Left lung (tissue), 10 donors: Measurements from ENCODE around the gene LRIT2. TPM values are rescaled to one million over a fixed set of nuclear protein-coding genes. Genes with fewer than 3 reads are reported as not detected.
A peak's percentile ranks its signal among the peaks of the same experiment; 100 is the strongest.

Experiments
- ATAC-seq: fragments of 200-7000 bp; cut with Tn5 transposase; one replicate; pipeline ENCODE4 v1.9.1; 2020; ENCODE audit warnings: moderate library complexity
- DNase-seq, 4 donors: peaks; one replicate each; pipeline ENCODE4 v3.0.0-alpha.2; 2013 to 2020
- H3K27ac ChIP-seq, 2 donors: fragments of 200-600 bp; sonication (generic) in 1 of 2; one replicate each; pipeline versions ENCODE4 v1.5.0 to v1.8.0; 2020 to 2021
- H3K27me3 ChIP-seq, 2 donors: fragments of 200-600 bp; sonication (generic) in 1 of 2; one replicate each; pipeline versions ENCODE4 v1.5.0 to v1.8.0; 2020 to 2021
- H3K36me3 ChIP-seq, 2 donors: fragments of 200-600 bp; sonication (generic) in 1 of 2; one replicate each; pipeline versions ENCODE4 v1.5.0 to v1.8.0; 2020 to 2021
- H3K4me1 ChIP-seq, 2 donors: fragments of 200-600 bp; one replicate each; pipeline ENCODE4 v1.8.0; 2021
- H3K4me3 ChIP-seq, 2 donors: fragments of 200-600 bp; sonication (generic) in 1 of 2; one replicate each; pipeline versions ENCODE4 v1.5.0 to v1.8.0; 2020 to 2021; ENCODE audit warnings: mild to moderate bottlenecking in 1 of 2
- H3K9me3 ChIP-seq, 2 donors: fragments of 200-600 bp; sonication (generic) in 1 of 2; one replicate each; pipeline versions ENCODE4 v1.5.0 to v1.8.0; 2020 to 2021
- intact Hi-C, 2 donors: fragments of 100-400 bp; cut with DNase I; formaldehyde crosslinking; loops; one replicate each; pipeline versions ENCODE4 v1.11.2 to v1.14.2; 2022
- polyA plus RNA-seq, 6 donors: library from polyadenylated mRNA; unstranded; fragments of 120-200 nt; gene quantifications; one replicate each; pipeline ENCODE4 v1.2.1, GENCODE V29; 2013; ENCODE audit not compliant: insufficient read length in 6 of 6
- total RNA-seq, 2 donors: library from RNA; stranded (reverse); fragmentation: NEBNext Ultra II Directional; extraction: Animal tissue kit (Norgen Biotek cat#: 25700); gene quantifications; one replicate each; pipeline ENCODE4 v1.2.1, GENCODE V29; 2021
- TF ChIP-seq, protein P1 (sequence below), 2 donors: fragments of 200-600 bp; sonication (generic) in 1 of 2; IDR thresholded peaks; one replicate each; pipeline versions ENCODE4 v1.5.0 to v1.8.0; 2021; ENCODE audit warnings: antibody characterized with exemption in 2 of 2
- donor health status: DM: no; HTN: yes; CAD: no.
- donor health status: DM: no; HTN: no; CAD: no.

The LRIT2 gene
- total and polyA plus RNA-seq, 8 donors, result not detected

DNA sequence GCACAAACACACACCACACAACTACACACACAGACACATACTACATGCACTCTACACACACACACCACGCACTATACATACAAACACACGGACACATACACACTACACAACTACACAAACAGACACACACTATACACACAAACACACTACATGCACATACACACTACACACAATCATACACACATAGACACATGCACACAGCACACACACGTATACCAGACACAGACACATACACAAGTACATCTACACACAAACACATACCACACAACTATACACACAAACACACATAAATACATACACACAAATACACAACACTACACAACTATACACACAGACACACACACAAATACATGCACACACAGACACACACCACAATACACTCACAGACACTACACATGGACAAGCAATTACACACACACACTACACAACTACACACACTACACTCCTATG lies 47.2 kb downstream of the LRIT2 start:
- no peak overlapping the region for H3K4me3 ChIP-seq
- no peaks in the 10 kb centered on the region for H3K4me1 ChIP-seq
- H3K27ac ChIP-seq, result no peak overlapping the region
- intact Hi-C loops, result no loop called here
- H3K9me3 ChIP-seq, result no peaks in the 10 kb centered on the region
- DNase-seq (no peak), ATAC-seq (no peak)
- no peaks in the 10 kb centered on the region for H3K36me3 ChIP-seq
- H3K27me3 ChIP-seq, result no peaks in the 10 kb centered on the region
- TF ChIP-seq, protein P1, sequence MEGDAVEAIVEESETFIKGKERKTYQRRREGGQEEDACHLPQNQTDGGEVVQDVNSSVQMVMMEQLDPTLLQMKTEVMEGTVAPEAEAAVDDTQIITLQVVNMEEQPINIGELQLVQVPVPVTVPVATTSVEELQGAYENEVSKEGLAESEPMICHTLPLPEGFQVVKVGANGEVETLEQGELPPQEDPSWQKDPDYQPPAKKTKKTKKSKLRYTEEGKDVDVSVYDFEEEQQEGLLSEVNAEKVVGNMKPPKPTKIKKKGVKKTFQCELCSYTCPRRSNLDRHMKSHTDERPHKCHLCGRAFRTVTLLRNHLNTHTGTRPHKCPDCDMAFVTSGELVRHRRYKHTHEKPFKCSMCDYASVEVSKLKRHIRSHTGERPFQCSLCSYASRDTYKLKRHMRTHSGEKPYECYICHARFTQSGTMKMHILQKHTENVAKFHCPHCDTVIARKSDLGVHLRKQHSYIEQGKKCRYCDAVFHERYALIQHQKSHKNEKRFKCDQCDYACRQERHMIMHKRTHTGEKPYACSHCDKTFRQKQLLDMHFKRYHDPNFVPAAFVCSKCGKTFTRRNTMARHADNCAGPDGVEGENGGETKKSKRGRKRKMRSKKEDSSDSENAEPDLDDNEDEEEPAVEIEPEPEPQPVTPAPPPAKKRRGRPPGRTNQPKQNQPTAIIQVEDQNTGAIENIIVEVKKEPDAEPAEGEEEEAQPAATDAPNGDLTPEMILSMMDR (IDR thresholded peaks at IDR 0.05), result no peak

DNA sequence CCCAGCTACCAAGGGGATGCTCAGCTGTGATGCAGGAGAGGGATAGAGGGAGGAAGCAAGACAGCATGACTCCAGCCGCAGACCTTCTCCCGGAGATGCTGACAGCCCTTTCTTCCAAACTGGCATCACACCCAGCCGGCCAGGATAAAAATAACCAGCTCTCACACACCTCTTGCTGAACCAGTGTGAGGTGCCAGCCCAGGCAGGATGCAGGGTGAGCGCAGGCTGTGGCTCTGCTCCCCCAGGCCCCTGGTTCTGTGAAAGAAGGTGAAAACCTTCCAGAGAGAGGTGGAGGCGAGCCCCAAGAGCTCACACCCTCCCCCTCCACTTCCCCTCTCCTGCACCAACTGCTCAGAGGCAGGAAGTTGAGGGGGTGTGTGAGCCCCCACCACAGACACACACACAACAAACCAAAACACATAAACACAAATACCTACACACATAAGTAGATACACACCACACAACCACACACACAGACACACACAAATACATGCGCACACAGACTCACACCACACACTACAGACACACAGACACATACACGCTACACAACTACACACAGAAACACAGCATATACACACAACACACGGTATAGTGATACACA lies 47.7 kb downstream of the LRIT2 start:
- intact Hi-C loops, result no loop called here
- H3K36me3 ChIP-seq, result no peaks in the 10 kb centered on the region
- ATAC-seq (peak; percentile 33), DNase-seq (no peak)
- no peak overlapping the region for H3K27ac ChIP-seq
- H3K9me3 ChIP-seq, result no peaks in the 10 kb centered on the region
- H3K4me3 ChIP-seq, result no peak overlapping the region
- no peaks in the 10 kb centered on the region for H3K4me1 ChIP-seq
- TF ChIP-seq, protein P1 (IDR thresholded peaks at IDR 0.05), result no peak
- H3K27me3 ChIP-seq, result no peaks in the 10 kb centered on the region

DNA sequence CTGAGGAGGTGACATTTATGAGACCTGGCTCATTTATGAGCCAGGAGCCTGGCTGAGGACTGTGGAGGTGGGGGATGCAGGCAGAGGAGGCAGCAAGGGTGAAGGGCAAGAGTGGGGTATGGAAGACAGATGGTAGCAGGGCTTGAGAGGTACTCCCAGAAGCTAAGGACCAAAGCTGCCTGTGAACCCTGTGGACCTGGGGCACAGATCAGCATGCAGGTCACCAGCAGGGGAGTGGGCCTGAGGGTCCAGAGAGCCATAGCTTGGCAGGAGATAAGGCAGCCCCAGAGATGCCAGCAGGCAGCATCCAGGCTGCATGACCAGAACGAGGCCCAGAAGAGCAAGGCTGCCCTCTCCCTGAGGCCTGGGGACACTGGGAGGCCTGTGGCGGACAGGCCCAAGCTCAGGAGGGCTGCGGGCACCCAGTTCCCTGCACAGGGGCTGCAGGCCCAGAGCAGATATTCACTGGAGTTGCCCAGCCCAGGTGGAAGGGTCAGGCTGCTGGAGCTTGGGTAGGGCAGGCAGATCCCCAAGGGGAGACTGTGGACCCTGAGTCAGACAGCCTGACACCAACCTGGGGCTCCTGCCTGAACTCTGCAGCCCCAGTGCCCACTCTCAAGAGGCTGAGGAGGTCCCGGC lies 48.4 kb downstream of the LRIT2 start:
- H3K36me3 ChIP-seq, result no peaks in the 10 kb centered on the region
- TF ChIP-seq, protein P1 (IDR thresholded peaks at IDR 0.05), result no peak
- ATAC-seq (no peak), DNase-seq (no peak)
- H3K9me3 ChIP-seq, result no peaks in the 10 kb centered on the region
- no peaks in the 10 kb centered on the region for H3K4me1 ChIP-seq
- H3K27me3 ChIP-seq, result no peaks in the 10 kb centered on the region
- no peak overlapping the region for H3K27ac ChIP-seq
- H3K4me3 ChIP-seq, result no peak overlapping the region
- intact Hi-C loops, result no loop called here

DNA sequence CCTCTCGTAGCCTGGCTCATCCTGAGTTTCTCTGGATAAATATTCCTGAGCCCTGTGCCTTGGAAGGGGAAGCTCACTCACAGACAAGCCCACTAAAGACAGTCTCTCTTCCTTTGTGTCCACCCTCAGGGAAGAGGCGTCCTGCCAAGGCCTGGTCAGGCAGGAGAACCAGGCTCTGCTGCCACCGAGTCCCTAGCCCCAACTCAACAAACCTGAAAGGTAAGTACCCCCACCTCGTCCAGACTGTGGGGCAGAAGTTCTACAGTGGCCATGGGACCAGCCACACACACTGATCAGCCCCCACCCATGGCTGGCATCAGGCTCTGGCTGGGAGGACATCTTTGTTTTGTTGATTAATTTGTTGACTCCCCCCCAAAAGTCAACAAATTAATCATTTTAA lies 49.0 kb downstream of the LRIT2 start:
- DNase-seq (no peak), ATAC-seq (no peak)
- Histone ChIP-seq H3K4me1 (no peaks in the 10 kb centered on the region), H3K27ac (no peak overlapping the region), H3K36me3 (no peaks in the 10 kb centered on the region), H3K9me3 (no peaks in the 10 kb centered on the region), H3K27me3 (no peaks in the 10 kb centered on the region), H3K4me3 (no peak overlapping the region)
- intact Hi-C loops, result no loop called here
- TF ChIP-seq, protein P1 (IDR thresholded peaks at IDR 0.05), result no peak

DNA sequence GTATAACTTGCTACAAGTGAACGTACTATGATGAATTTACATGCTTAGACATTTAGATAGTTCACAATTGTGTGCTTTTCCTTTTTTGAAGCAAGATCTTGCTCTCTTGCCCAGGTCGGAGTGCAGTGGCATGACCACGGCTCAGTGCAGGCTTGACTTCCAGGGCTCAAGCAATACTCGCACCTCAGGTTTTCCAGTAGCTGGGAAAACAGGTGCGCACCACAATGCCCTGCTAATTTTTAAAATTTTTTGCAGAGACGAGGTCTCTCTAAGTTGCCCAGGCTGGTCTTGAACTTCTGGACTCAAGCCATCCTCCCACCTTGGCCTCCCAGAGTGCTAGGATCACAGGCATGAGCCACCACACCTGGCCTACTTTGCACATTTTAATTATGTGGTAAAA lies 49.9 kb downstream of the LRIT2 start:
- no peak overlapping the region for H3K27ac ChIP-seq
- no peaks in the 10 kb centered on the region for H3K36me3 ChIP-seq
- no peaks in the 10 kb centered on the region for H3K27me3 ChIP-seq
- no peak overlapping the region for H3K4me3 ChIP-seq
- TF ChIP-seq, protein P1 (IDR thresholded peaks at IDR 0.05), result no peak
- DNase-seq (no peak), ATAC-seq (no peak)
- H3K4me1 ChIP-seq, result no peaks in the 10 kb centered on the region
- no peaks in the 10 kb centered on the region for H3K9me3 ChIP-seq
- intact Hi-C loops, result no loop called here
